CD4-positive, alpha-beta T cell (primary cell): ENCODE data around the gene TMEM63C. TPM values are rescaled to one million over a fixed set of nuclear protein-coding genes. Genes with fewer than 3 reads are reported as not detected.

Experiments used
- ATAC-seq: fragments of 200-7000 bp; cut with Tn5 transposase; one replicate; pipeline ENCODE4 v1.10.0; 2022; ENCODE audit warnings: mild to moderate bottlenecking; ENCODE audit not compliant: poor library complexity
- CTCF ChIA-PET: fragments of 350-600 bp; sonication (Branson Sonifier 250); formaldehyde crosslinking; loops from one replicate; lab custom pipeline; 2021; ENCODE audit warnings: antibody characterized with exemption, inconsistent platforms; lab: Charles Lee
- POLR2A ChIA-PET: fragments of 350-600 bp; sonication (Branson Sonifier 250); formaldehyde crosslinking; loops from one replicate; lab custom pipeline; 2021; ENCODE audit warnings: antibody characterized with exemption, inconsistent platforms; lab: Charles Lee
- DNase-seq, 14 experiments: peaks; one replicate each; pipeline ENCODE4 v3.0.0-alpha.2; 2013 to 2020; ENCODE audit warnings: mixed read lengths in 2 of 14
- H3K27ac ChIP-seq, 2 donors: one replicate each; pipeline versions ENCODE4 v1.5.1 to v1.7.0; 2013; ENCODE audit warnings: low read length in 2 of 2, low read depth in 1 of 2, mild to moderate bottlenecking in 1 of 2
- H3K27me3 ChIP-seq, 2 experiments: 1 replicate in 1 of 2; 2 replicates in 1 of 2; pipeline versions ENCODE4 v1.6.1 to v1.7.0; 2013; ENCODE audit warnings: low read length in 2 of 2, control low read depth in 1 of 2, mild to moderate bottlenecking in 1 of 2, moderate library complexity in 1 of 2; ENCODE audit not compliant: insufficient read depth in 2 of 2, control insufficient read depth in 1 of 2
- H3K36me3 ChIP-seq: one replicate; pipeline ENCODE4 v1.6.1; 2013; ENCODE audit warnings: low read length, control low read depth; ENCODE audit not compliant: insufficient read depth
- H3K4me1 ChIP-seq: one replicate; pipeline ENCODE4 v1.6.1; 2013; ENCODE audit warnings: low read length, control low read depth; ENCODE audit not compliant: insufficient read depth
- H3K4me3 ChIP-seq: one replicate; pipeline ENCODE4 v1.5.1; 2013; ENCODE audit warnings: mild to moderate bottlenecking, low read length, moderate library complexity
- H3K9me3 ChIP-seq, 2 experiments: 1 replicate in 1 of 2; 2 replicates in 1 of 2; pipeline versions ENCODE4 v1.6.1 to v1.7.0; 2013; ENCODE audit warnings: low read length in 2 of 2, mild to moderate bottlenecking in 2 of 2, control low read depth in 1 of 2, moderate library complexity in 1 of 2; ENCODE audit not compliant: control insufficient read depth in 1 of 2, insufficient read depth in 1 of 2
- H3K27ac Mint-ChIP-seq: one replicate; pipeline ENCODE4 v1.8.0; 2020; ENCODE audit warnings: mixed read lengths
- H3K27me3 Mint-ChIP-seq: one replicate; pipeline ENCODE4 v1.8.0; 2021; ENCODE audit warnings: mixed read lengths
- H3K36me3 Mint-ChIP-seq: one replicate; pipeline ENCODE4 v1.8.0; 2021; ENCODE audit warnings: low read depth, mixed read lengths
- H3K4me1 Mint-ChIP-seq: one replicate; pipeline ENCODE4 v1.8.0; 2021; ENCODE audit warnings: low read depth, mixed read lengths
- H3K4me3 Mint-ChIP-seq: one replicate; pipeline ENCODE4 v1.8.0; 2020; ENCODE audit warnings: mild to moderate bottlenecking, mixed read lengths
- H3K9me3 Mint-ChIP-seq: one replicate; pipeline ENCODE4 v1.8.0; 2020; ENCODE audit warnings: mixed read lengths
- CTCF ChIP-seq: fragments of 200-600 bp; IDR thresholded peaks from one replicate; pipeline ENCODE4 v1.8.0; 2022; ENCODE audit warnings: antibody characterized with exemption, mild to moderate bottlenecking
- intact Hi-C, 2 experiments: fragments of 100-400 bp; cut with DNase I in 1 of 2; cut with micrococcal nuclease in 1 of 2; formaldehyde crosslinking; loops; one replicate each; pipeline versions ENCODE4 v1.15.1 to v1.9.0; 2023 to 2025; cut with DNase I, micrococcal nuclease
- total RNA-seq, 174 experiments: library from RNA in 2 of 174; stranded (reverse) in 2 of 174; gene quantifications; one replicate each; pipeline ENCODE4 v1.2.3 and lab custom pipeline; 2021 to 2026

Gene TMEM63C
- total RNA-seq, 2 experiments from 2014 or later = 0.58 to 0.89 TPM

GRCh38 chr14:77286576-77286975 is 105.0 kb downstream of the TMEM63C start:
- no peaks in the 10 kb centered on the region for H3K9me3 Mint-ChIP-seq
- no peak for TF ChIP-seq CTCF
- H3K4me3 Mint-ChIP-seq = no peak overlapping the region
- H3K4me3 ChIP-seq = no peak overlapping the region
- H3K27me3 Mint-ChIP-seq = no peaks in the 10 kb centered on the region
- H3K4me1 Mint-ChIP-seq = no peaks in the 10 kb centered on the region
- intact Hi-C loops = no loop called here
- no peaks in the 10 kb centered on the region for H3K9me3 ChIP-seq
- no peaks in the 10 kb centered on the region for H3K27me3 ChIP-seq
- ChIA-PET CTCF (no interaction called here), POLR2A (no interaction called here)
- H3K36me3 Mint-ChIP-seq = peaks cover 35% of the 10 kb centered on the region
- no peak for DNase-seq
- ATAC-seq = no peak
- no peak overlapping the region for H3K27ac Mint-ChIP-seq
- no peaks in the 10 kb centered on the region for H3K4me1 ChIP-seq
- peaks cover 8% of the 10 kb centered on the region for H3K36me3 ChIP-seq
- H3K27ac ChIP-seq = no peak overlapping the region

- Histone ChIP-seq H3K27me3 (no peaks in the 10 kb centered on the region), H3K4me3 (no peak overlapping the region), H3K4me1 (no peaks in the 10 kb centered on the region), H3K9me3 (no peaks in the 10 kb centered on the region), H3K36me3 (no peaks in the 10 kb centered on the region), H3K27ac (no peak overlapping the region)
- CTCF ChIA-PET = no interaction called here
- Mint-ChIP-seq H3K4me3 (no peak overlapping the region), H3K36me3 (peaks cover 13% of the 10 kb centered on the region), H3K27me3 (no peaks in the 10 kb centered on the region), H3K9me3 (no peaks in the 10 kb centered on the region), H3K27ac (no peak overlapping the region), H3K4me1 (no peaks in the 10 kb centered on the region)
- intact Hi-C loops = no loop called here
- ATAC-seq (no peak), DNase-seq (no peak)
- POLR2A ChIA-PET = no interaction called here
- TF ChIP-seq CTCF = no peak
These were observed 109.1 kb downstream of the TMEM63C start for GRCh38 chr14:77290705-77291104.

GRCh38 chr14:77296155-77296554 is 114.6 kb downstream of the TMEM63C start:
- Histone ChIP-seq H3K36me3 (no peaks in the 10 kb centered on the region), H3K27ac (no peak overlapping the region), H3K27me3 (no peaks in the 10 kb centered on the region), H3K4me1 (no peaks in the 10 kb centered on the region), H3K9me3 (no peaks in the 10 kb centered on the region), H3K4me3 (no peak overlapping the region)
- Mint-ChIP-seq H3K27me3 (no peaks in the 10 kb centered on the region), H3K9me3 (no peaks in the 10 kb centered on the region), H3K4me3 (no peak overlapping the region), H3K27ac (no peak overlapping the region), H3K36me3 (peaks cover 6% of the 10 kb centered on the region), H3K4me1 (no peaks in the 10 kb centered on the region)
- ChIA-PET CTCF (no interaction called here), POLR2A (no interaction called here)
- intact Hi-C loops = no loop called here
- TF ChIP-seq CTCF = no peak
- DNase-seq (no peak), ATAC-seq (no peak)
